Measurements from ENCODE around the gene KRT33A.
"Not testable (repeated sequence)": the region's sequence is repeated elsewhere in the genome, so short reads cannot be mapped to it uniquely, and the experiment has no call there.

Gene KRT33A

DNA sequence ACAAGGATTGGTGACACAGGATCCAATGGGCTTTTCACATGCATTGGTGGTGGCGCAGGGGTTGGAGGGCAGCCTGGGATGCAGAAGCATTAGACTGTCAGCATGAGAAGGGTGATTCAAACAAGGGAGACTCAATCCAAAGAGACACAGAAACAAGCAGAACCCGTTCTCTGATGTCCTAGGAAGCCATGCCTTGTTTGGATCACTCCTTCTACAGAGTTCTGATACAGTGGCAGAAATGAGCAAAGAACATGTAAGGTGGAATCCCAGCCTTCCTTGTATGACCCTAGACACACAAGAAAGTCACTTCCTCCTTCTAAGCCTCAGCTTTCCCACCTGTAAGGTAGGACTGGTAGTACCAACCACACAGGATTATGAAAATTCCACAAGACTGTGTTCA is 13.3 kb upstream of the KRT33A start:
- DNase-seq (ENCODE audit: low read depth): no peak

DNA sequence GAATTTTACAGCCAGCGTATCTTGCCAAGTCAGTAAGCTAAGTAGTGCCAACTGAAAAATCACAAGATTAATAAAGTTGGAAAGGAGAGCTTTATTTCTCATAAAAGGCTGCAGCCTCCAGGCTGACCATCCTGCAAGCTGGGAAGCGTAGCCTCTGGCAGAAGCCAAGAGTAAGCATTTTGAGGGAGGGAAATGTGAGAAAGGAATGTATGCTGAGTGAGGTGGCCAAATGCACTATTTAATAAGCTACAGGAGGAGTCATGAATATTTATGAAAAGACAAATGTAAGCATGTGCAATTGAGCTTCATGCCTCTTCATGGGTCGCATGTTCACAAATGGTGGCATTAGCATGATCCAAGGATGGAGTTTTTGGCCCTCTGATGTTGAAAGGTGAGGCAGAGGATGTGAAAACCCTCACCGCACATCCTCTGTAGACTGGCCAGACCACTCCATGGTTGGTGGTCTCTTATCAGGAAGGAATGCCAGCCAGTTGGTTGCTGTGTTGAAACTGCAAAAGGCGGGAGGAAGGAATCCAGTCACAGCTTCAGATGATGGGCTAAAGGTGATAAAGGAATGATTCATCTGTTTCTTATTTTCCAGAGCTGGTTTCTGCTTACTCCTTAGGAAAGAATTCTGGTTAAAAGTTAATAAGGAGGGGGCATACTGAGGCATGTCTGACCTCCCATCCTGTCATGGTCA is 9.8 kb upstream of the KRT33A start:
- DNase-seq (ENCODE audit: low read depth): peak; percentile 88

DNA sequence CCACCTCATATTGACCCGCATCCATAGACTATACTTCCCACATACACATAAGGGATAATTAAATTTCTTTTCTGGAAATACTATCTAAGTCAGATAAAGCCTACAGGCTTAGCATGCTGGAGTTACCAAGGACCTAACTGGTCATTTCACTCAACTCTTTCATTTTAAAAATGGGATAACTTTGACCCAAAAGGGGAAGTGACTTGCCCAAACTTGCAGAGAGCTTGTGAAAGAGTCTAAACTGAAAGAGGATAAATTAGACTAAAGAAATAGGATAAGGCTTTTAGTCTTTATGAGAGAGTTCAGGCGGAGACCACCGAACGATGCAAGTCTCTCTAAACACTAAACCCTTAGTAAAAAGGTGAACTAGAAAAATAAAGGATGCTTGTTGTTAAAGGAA is 3.9 kb upstream of the KRT33A start:
- no peak for DNase-seq (ENCODE audit: low read depth)

DNA sequence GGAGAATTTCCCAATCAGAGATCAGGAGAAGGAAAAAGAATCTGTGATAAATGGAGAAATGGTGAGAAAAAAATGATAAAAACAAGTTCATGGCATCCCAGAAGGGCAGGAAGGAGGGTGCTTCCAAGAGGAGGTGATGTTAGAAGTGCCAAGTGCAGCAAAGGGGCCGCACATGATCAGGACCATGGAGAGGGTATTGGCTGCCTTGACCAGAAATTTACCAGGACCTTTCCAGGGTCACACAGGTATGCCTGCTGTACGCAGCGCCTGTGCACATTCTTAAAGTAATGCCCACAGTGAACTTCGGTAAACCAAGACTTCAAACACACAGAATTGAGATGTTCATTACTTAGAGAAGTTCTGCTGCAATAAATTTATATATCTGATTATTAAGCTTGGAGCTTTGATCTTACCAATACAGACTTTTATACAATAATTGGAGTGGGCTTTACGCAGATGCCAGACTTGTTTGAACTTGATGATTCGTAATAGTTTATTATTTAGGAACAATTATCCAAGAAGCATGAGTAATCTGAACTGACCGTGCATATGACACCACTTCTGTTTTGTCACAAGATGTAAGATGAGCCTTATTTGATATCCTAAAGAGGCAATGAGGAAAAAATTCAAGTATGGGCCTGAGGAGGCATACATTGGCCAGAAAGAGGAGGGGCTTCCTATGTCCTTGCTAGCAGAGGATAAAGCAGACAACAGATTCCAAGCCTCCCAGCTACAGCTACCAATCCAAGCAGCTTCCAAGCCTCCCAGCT is 2.2 kb upstream of the KRT33A start:
- DNase-seq (ENCODE audit: low read depth): no peak

DNA sequence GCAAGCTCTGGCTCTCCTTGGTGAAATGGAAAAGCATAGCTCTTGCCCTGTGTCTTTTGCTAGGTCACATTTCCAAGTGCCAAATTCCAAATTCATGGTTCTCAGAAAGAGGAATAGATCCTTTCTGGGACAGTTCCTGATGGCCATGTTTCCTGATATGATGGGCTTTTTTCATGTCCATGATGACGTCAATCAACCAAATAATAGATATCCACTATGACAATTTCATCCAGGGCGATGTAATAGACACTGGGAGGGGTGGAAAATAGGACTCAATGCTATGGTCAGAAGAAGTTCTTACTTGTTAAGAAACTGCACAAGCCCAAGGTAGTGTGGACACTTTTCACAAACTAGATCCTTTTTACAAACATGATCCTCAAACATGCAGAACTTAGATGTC is 549 bp upstream of the KRT33A start:
- no peak for DNase-seq (ENCODE audit: low read depth)

DNA sequence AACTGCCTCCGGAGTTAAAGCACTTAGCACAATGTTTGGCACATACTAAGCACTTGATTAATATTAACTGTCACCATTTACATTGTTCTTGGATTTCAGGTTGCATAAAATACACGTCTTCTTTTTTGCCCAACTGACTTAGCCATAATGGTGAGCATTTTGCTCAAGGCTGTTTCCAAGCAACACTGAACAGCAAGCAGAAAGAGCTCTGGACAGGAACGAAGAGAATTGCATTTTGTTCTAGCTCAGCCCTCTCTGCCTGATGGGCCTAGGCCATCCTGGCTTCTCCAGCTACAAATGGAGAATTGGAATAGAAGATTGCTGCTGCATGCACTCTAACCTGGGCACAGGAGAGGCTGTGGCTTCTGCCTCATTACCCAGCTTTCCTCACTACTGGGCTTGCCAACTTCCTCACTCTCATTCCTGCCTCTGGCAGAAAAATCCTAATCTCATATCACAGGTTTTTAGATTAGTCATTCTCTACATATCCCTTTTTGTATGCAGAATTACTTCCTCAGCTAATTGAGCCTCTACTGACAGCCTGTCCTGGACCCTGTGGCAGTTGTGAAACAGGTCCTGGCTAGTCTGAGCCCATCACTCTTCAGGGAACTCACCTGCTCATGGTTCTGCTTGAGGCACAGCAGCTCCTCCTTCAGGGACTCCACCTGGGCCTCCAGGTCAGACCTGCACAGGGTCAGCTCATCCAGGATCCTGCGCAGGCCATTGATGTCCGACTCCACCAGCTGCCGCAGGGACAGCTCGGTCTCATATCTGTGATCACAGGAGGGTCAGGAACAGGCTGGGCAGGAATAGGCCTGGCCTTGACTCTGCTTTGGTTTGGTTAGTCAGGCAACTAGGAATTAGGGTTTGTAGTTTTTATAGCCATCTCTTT is 2.5 kb downstream of the KRT33A start:
- no peak for DNase-seq (ENCODE audit: low read depth)

DNA sequence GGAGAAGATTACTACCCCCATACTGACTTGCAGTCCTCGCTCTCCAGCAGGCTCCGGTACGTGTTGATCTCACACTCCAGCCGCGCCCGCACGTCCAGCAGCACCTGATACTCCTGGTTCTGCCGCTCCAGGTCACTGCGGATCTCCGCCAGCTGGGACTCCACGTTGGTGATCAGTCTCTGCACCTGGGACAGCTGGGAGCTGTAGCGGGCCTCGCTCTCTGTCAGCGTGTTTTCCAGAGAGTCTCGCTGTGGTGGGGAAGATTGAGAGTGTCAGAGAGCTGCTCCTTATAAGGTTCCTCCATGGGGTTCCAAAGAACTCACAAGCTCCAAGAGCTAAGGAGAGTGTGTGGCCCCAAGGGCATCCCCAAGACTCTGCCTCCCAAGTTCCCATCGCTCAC is 4.2 kb downstream of the KRT33A start:
- DNase-seq (ENCODE audit: low read depth): not testable (repeated sequence)

DNA sequence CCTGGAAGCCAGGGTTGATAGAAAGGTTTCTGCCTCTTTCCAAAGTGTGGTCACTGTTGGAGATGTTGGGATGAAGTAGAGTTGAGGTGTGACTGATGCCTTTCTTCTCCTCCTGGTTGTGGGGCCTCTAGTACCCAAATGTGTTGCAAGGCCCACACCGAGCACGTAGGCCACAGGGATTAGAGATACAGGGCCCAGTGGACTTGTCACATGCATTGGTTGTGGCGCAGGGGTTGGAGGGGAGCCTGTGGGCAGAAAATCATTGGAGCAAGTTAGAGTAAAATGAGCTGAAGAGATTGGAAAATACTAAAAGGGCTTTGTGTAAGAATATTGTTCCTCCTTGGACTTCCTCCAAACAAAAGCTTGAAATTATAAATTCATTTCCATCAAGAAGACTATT is 4.6 kb downstream of the KRT33A start:
- no peak for DNase-seq (ENCODE audit: low read depth)

DNA sequence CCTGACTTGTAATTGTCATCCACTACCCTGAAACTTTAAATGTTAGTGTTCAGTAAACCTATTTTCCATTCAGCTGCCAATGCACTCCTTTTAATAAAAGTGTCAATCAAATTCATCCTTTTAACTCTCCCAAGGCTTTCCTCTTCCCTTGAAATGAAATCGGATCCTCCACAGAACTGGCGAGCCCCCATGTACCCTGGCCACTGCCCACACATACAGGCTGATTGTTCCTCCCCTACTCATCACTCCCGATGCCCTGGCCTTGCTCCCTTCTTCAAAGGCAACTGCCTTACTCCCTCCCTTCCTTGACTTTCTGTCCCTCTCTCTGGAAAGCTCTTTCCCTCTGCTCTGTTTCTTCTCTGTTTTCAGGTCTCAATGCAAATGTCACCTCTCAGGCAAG is 7.6 kb downstream of the KRT33A start:
- no peak for DNase-seq (ENCODE audit: low read depth)

DNA sequence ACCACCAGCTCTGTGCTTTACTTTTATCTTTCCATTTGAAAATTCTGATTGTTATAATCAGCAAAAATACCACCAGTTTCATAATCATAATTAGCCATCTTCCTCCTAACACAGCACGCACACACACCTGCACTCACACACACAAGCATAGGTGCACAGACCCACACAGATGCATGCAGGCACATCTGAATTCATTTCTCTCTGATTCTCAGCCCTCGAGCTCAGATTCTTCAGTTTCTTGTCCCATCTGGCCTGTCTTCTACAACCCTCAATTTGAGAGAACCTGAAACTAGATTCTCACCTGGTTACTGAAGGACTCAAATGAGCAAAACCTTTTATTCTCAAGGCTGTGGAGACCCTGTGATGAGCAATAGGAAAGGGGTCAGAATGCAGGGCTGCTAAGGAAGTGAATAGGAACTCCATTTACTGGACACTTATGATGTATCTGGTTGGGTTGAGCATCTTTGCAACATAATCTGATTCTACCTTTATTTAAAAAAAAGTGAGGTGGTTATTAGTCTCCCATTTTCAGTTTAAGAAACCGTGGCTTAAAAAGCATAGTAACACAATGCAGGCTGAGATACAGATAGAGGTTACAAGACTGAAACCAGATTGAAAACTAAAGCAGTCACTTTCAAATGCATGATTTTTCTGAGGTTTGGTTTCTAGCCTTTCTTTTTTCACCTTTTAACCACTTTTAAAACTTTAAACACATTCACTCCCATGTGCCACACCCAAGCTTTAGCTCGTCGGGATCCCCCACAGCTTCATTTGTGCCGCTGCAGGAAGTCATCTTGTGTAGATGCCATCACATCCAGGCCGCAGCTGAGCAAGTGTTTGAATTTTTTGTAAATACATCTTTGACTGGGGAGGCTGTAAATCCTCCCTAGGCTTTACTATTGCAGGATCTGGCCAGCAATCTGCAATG is 9.4 kb downstream of the KRT33A start:
- DNase-seq (ENCODE audit: low read depth): no peak

DNA sequence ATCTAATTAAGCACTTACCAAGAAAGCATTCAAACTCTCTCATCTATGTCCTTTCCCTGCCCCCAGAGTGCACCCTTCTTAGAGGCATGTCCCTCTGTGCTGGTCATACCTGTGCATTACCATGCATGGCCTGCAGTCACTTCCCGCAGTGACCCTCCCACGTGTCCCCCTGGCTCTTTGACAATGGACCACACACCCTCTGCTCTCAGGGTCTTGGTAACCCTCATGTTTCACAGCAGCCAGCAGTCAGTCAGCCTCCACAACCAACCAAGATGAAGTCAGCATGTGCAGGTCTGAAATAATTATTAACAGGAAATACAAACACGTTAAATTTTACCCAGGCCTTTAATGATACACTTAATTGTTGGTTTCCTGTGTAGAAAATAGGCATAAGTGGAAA is 10.1 kb downstream of the KRT33A start:
- DNase-seq (ENCODE audit: low read depth): no peak

DNA sequence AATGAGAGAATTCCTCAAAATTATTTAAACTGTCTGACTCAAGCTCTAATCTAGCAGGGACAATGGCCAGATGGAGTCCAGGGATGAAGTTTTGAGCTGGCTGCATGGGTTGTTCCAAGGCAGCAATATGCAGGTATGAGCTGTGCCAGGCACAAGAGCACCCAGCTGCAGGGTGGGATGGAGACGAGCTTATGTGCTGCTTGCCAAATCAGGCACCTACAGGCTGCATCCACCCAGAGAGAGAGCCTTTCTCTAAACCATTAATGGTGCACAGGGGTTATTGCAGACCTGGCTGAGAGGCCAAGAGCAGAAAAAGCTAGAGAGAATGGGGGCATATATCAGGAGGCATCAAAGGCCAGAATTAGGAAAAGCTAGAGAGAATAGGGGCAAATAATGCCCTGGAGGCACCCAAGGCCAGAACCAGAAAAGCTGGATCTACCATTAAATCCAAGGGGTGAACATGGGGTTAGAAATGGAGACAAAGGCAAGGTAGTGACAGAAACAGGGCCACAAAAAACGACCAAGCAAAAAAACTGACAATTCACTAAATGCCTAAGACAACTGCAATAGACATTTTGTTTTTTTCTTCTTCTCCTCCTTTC is 11.0 kb downstream of the KRT33A start:
- no peak for DNase-seq (ENCODE audit: low read depth)

DNA sequence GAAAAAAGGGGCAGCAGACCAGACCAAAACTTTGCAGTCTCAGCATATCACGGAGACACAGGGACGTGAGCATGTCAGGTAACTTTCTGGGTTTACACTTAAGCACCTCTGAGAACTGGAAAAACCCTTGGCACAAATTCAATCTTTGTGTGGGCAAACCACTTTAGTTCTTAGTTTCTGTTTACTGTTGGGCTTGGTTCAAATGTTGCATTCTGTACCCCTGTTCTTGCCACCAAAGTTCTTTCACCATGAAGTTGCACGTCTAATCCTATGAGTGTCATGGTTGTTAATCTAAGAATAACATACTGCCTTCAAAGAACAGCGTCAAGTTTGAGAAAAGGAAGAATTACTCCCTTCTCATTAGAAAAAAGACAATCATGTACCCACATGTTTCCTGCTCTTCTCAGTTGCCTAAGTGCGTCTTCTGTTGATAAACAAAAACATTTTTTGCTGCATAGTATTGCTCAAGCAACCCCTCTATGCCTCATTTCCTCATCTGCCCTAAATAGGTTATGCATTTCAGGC is 11.6 kb downstream of the KRT33A start:
- peak; percentile 26 for DNase-seq (ENCODE audit: low read depth)

DNA sequence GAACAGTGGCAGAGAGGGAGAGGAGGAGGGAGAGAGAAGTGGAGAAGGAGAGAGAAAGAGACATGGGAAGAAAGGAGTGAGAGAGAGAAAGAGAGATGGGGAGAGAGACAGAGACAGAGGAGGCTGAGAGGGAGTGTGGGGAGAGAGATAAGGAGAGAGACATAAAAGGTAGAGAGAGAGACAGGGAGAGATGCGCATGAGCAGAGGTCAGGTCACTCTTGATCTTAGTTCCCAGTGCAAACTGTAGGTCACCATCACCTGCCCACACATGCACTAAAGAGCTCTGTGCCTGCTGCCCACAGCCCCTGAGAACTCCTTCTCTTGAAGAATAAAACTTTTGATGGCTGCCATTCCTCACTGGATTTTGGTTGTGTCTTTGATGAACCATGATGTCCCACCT is 14.9 kb downstream of the KRT33A start:
- no peak for DNase-seq (ENCODE audit: low read depth)

DNA sequence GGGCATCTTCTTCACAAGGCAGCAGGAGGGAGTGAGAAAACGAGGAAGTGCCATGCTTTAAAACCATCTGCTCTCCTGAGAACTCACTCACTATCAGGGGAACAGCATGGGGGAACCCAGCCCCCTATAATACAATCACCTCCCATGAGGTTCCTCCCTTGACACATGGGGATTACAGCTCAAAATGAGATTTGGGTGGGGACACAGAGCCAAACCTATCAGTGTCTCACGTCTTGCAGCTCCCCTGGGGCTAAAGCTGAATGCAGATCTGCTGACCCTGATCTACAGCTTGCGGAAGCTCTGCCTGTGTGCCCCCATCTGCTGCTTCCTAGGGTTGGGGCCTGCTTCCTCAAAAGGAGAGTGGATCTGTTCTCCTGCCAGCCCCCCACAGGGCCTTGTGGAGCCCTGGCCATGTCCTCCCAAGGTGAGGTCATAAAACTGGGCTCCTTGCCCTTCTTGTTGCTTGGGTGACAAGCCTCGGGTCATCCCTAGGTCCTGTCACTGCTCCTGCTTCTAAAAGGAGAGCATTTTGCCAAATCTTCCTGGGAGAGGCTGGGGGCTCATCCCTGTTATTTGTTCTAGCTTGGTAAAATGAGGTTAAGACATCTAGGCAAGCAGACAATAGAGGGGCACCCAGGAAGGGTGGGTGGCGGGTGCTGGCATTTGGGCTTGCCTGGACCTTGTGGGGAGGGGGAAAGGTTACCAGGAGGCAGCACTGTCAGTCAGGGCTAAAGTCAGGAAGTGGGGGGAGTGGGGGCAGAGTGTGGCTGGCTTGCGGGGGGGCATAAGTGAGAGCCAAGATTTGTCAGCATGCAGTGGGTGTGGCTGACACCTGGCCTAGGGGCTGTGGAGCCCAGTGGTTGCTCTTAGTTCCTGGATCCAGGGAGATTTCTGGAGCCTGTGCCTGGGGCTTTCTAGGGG is 16.0 kb downstream of the KRT33A start:
- no peak for DNase-seq (ENCODE audit: low read depth)

DNA sequence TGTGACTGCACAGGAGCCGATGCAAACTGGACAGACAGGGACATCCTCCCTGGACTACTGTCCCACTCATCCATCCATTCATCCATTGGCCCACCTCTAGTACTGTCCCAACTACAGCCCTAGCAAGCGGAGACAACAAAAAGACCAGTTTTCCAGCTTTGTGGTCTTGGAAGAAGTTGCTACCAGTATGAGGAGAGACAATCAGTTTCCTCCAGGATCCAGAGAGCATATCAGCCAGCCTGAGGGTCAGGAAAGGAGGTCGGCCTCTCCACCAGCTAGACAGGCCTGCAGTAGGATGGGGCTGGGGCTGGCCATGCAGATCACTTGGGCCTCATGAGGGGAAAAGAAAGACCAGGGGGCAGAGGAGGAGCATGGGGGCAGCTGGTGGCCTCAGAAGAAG is 16.8 kb downstream of the KRT33A start:
- DNase-seq (ENCODE audit: low read depth): no peak

DNA sequence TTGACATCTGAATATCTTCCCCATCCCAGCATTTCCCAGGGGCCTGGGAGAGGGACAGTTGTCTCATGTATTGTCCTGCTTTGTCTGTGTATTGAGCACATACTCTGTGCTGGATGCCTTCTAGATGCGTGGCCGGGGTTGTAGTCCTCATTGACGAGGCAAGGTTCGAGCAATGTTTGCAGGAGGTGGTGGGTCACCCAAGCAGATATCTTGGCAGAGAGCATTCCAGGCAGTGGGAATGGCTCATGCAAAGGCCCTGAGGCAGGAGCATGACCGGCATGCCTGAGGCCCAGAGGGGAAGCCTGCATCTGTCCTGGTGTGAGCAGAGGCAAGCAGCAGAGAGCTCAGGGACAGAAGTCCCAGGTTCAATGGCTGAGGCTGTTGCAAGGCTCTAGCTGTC is 17.5 kb downstream of the KRT33A start:
- no peak for DNase-seq (ENCODE audit: low read depth)

DNA sequence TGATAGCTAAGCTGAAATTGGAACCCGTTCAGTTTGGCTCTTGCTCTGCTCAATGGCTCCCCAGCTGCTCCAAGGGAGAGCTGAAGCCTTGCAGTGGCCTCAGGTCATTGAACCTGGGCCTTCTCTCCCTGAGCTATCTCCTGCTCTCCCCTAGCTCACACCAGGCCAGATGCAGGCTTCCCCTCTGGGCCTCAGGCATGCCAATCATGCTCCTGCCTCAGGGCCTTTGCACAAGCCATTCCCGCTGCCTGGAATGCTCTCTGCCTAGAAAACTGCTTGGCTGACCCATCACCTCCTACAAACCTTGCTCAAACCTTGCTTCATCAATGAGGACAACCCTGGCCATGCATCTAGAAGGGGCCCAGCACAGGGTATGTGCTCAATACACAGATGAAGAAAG is 18.4 kb downstream of the KRT33A start:
- no peak for DNase-seq (ENCODE audit: low read depth)

DNA sequence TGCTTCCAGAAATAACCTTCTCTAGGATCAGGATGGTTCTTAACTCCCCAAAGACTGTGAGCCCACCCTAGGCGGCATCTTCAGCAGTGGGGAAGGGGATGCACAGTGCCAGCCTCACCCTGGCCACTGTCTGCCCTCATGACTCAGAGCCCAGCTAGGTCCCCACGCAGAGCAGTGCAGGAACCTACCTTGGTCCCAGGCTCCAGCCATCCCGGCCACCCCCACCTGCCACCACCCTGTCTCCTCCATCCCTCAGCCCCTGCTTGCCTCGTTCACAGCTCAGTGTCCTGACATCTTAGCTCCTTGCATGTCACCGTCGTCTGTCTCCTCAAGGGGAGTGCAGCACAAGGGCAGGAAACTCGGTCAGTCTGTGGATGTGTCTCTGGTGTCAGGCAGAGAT is 19.0 kb downstream of the KRT33A start:
- no peak for DNase-seq (ENCODE audit: low read depth)

Measured in ELR (cell line).